GF-D8 (cell line): ENCODE results near the gene FDX2.

Source experiments
- DNase-seq: peaks from one replicate; lab custom pipeline; 2025; lab: John Stamatoyannopoulos, UW

Gene FDX2

DNA sequence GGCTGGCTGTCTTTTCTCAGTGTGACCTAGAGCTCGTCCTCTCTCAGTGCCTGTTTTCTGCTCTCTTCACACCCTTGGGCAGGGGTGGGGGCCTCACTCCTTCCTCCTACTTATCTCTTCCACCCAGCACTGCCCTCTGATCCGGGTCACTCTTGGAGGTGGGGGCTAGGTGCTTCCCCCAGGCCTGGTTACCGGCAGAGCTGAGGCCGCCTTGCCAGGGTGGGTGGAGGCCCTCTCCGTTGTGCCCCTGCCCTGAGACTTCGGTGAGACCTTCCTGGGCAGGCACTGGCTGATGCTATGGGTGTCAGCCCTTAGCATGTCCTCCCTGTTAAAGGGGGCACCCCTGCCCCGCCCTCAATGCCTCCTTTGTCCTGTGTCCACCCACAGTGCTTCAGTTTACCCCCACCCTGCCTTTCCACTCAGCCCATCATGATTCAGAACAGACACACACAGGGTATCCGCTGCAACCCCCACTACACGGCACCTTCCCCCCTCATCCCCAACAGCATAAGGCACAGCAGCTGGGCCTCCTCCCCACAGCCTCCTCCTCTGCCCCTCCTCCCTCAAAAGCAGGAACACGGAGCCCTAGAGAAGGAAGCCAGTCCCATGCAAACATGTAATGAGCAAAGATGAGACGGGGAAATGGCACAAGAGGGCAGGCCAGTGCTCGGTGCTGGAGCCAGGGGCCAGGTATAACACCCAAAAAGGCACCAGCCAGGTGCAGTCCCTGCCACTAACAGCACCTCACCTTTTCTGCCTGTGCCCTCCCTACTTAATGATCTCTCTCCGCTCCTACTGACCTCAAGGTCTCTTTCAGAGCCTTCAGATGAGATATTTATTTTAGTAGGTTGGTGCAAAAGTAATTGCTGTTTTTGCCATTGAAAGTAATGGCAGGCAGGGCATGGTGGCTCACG, 16.0 kb downstream of the FDX2 start:
- peak; percentile 51 for DNase-seq

- DNase-seq = no peak
These were observed 19.8 kb downstream of the FDX2 start for GRCh38 chr19:10295847-10296591.

GRCh38 chr19:10295305-10295846, 20.4 kb downstream of the FDX2 start:
- no peak for DNase-seq

GRCh38 chr19:10294368-10294697, 21.5 kb downstream of the FDX2 start:
- DNase-seq = no peak

DNA sequence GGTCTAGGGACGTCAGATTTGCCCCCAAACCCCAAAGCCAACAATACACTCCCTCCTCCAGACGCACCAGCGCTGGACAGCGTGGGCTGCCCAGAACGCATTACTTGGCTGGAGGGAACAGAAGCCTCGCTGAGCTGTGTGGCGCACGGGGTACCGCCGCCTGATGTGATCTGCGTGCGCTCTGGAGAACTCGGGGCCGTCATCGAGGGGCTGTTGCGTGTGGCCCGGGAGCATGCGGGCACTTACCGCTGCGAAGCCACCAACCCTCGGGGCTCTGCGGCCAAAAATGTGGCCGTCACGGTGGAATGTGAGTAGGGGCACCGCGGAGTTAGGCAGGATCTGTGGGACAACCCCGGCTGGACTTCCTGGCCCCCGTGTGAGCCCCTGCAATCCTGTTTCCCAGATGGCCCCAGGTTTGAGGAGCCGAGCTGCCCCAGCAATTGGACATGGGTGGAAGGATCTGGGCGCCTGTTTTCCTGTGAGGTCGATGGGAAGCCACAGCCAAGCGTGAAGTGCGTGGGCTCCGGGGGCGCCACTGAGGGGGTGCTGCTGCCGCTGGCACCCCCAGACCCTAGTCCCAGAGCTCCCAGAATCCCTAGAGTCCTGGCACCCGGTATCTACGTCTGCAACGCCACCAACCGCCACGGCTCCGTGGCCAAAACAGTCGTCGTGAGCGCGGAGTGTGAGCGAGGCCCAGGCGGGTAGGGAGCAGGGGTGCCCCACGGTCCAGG, 22.0 kb downstream of the FDX2 start:
- no peak for DNase-seq

GRCh38 chr19:10292789-10293636, 22.8 kb downstream of the FDX2 start:
- no peak for DNase-seq

- no peak for DNase-seq
These were observed 23.5 kb downstream of the FDX2 start for GRCh38 chr19:10292206-10292788.

DNA sequence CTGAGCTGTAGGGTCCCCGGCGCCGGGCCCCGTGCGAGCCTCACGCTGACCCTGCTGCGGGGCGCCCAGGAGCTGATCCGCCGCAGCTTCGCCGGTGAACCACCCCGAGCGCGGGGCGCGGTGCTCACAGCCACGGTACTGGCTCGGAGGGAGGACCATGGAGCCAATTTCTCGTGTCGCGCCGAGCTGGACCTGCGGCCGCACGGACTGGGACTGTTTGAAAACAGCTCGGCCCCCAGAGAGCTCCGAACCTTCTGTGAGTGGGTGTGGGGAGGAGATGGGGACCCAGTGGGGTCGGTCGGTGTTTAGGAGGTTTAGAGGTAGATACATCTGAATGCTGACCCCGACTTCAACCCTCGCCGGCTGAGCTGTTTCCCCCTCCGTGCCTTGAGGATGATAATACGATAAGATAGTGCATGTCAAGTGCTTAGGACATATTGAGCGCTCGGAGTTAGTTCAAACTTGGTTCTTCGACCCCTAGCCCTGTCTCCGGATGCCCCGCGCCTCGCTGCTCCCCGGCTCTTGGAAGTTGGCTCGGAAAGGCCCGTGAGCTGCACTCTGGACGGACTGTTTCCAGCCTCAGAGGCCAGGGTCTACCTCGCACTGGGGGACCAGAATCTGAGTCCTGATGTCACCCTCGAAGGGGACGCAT, 24.1 kb downstream of the FDX2 start:
- DNase-seq = no peak

DNA sequence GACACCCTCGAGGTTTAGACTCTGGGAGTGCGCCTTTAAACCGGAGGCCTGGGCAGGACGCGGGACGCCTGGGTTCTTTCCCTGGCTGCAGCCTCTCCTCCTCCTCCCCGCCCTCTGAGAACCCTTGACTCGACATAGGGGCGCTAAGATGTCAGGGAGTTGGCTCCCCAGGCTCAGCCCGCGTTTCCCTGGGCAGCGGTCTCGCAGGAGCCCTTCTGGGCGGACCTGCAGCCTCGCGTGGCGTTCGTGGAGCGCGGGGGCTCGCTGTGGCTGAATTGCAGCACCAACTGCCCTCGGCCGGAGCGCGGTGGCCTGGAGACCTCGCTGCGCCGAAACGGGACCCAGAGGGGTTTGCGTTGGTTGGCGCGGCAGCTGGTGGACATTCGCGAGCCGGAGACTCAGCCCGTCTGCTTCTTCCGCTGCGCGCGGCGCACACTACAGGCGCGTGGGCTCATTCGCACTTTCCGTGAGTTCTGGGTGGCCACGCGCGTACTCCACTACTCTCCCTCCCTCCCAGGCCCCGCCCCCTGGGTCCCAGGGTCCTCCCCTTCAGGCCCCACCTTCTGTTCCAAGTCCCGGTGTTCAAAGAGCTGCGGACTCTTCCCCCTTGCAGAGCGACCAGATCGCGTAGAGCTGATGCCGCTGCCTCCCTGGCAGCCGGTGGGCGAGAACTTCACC, 24.8 kb downstream of the FDX2 start:
- no peak for DNase-seq

DNA sequence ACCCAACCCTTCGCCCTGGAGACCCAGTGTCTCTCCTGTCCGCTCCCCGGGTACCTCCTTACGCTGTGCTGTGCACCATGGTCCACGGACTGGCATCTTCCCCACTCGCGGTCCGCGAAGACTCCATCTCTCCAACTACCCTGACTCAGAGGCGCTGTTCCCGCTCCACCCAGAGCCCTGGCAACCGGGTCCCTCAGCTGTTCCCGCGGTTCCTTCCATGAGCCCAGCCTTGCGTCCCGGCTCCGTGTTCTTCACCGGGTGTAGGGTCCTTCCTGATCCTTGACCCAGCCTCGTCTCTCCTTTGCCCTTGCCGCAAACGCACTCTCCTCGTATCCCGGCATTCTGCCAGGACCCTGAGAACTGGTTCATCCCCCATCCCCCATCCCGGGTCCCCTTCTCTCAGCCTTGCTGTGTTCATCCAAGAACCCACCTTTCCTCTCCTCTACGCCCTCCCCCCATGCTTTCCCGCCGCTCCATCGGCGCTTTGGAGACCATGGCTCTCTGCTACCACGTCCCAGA, 25.4 kb downstream of the FDX2 start:
- DNase-seq = no peak

GRCh38 chr19:10289836-10290356, 25.9 kb downstream of the FDX2 start, which contains the start of gene ICAM5:
Gene ICAM5, plus strand, starts transcription at chr19:10289952. Its CDS starts 92 bp downstream, at chr19:10290044.
- peak; percentile 54 for DNase-seq

GRCh38 chr19:10289167-10289835, 26.5 kb downstream of the FDX2 start:
- DNase-seq = peak; percentile 75

DNA sequence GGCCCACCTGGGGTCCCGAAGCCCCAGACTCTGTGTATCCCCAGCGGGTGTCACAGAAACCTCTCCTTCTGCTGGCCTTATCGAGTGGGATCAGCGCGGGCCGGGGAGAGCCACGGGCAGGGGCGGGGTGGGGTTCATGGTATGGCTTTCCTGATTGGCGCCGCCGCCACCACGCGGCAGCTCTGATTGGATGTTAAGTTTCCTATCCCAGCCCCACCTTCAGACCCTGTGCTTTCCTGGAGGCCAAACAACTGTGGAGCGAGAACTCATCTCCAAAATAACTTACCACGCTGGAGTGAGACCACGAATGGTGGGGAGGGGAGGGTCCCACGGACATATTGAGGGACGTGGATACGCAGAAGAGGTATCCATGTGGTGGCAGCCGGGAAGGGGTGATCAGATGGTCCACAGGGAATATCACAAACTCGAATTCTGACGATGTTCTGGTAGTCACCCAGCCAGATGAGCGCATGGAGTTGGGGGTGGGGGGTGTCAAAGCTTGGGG, 27.1 kb downstream of the FDX2 start:
- DNase-seq = peak; percentile 87

DNA sequence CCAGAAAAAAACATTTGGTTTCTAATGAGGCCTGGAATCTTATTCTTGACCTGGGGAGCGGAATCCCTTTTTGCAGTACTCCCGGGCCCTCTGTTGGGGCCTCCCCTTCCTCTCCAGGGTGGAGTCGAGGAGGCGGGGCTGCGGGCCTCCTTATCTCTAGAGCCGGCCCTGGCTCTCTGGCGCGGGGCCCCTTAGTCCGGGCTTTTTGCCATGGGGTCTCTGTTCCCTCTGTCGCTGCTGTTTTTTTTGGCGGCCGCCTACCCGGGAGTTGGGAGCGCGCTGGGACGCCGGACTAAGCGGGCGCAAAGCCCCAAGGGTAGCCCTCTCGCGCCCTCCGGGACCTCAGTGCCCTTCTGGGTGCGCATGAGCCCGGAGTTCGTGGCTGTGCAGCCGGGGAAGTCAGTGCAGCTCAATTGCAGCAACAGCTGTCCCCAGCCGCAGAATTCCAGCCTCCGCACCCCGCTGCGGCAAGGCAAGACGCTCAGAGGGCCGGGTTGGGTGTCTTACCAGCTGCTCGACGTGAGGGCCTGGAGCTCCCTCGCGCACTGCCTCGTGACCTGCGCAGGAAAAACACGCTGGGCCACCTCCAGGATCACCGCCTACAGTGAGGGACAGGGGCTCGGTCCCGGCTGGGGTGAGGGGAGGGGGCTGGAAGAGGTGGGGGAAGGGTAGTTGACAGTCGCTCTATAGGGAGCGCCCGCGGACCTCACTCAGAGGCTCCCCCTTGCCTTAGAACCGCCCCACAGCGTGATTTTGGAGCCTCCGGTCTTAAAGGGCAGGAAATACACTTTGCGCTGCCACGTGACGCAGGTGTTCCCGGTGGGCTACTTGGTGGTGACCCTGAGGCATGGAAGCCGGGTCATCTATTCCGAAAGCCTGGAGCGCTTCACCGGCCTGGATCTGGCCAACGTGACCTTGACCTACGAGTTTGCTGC, 28.7 kb downstream of the FDX2 start, which contains the start of gene ICAM4:
Gene ICAM4, plus strand, starts transcription at position 153 of the 935 bp plus-strand sequence. Its CDS starts 58 bp downstream, at position 211.
- peak; percentile 93 for DNase-seq

- DNase-seq = no peak
These were observed 30.4 kb downstream of the FDX2 start for GRCh38 chr19:10285393-10285792.

DNA sequence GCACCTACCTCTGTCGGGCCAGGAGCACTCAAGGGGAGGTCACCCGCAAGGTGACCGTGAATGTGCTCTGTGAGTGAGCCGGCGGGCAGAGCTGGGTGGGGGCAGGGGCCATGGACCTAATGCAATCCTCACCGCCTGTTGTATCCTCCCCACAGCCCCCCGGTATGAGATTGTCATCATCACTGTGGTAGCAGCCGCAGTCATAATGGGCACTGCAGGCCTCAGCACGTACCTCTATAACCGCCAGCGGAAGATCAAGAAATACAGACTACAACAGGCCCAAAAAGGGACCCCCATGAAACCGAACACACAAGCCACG, 30.9 kb downstream of the FDX2 start:
- DNase-seq = no peak
